ENCODE data around the gene AMIGO1. TPM values are rescaled to one million over a fixed set of nuclear protein-coding genes. Genes with fewer than 3 reads are reported as not detected.

The AMIGO1 gene
- total RNA-seq, 2 donors from 2014 or later: 2.6 to 8.6 TPM

DNA sequence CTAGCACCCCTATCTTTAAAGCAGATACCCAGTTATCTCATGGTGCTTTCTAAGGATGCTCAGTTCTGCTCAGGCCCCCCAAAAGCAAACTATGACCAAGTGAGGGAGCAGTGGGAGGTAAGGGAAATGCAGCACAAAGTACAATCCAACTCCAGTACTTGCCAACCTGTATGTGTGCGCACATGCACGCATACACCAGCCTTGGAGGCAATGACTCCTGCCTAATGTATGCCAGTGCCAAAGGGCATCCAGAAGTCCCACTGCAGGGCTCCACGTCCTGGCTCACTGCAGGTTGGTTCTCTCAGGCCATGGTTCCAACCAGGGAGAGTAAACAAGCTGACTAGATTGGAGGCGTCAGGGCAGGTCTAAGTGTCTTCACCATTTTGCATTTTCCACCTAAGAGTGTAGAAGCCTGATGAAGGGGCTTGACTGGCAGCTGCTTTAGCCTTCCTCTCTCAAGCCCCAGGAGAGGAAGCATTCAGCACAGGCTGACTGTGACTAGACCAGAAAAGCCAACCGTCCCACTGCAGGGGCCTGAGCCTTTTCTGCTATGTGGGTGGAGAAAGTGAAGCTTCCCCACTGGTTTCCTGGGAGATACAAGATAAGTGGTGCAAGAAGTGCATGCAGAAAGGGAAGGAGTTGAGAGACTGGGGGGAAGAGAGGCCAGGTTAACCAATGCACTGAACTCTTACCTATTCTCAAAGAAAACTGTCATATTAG is 7.7 kb downstream of the AMIGO1 start:
- no peaks in the 10 kb centered on the region for H3K9me3 ChIP-seq

DNA sequence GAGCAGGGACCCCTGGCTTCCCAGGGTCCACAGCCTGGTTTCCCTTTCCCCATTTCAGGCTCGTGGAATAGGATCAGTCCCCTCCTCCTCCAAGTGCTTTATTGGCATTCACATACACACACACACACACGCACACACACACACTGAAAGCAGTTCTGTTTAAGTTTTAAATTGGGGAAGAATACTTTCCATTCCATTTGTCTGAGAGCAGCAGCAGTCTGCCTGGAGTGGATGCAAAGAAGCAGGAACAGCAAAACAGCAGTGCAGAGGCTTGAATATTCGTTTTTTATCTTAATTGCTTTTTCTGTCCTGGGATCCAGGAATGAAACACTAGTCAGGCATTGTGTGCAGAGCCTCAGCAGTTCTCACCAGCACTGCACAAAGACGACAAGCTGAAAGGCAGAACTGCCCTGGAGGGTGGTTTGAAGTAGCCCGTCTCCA is 8.6 kb downstream of the AMIGO1 start:
- no peak overlapping the region for H3K4me3 ChIP-seq
- no peak for TF ChIP-seq POLR2A (IDR thresholded peaks at IDR 0.05)
- TF ChIP-seq, protein P1, sequence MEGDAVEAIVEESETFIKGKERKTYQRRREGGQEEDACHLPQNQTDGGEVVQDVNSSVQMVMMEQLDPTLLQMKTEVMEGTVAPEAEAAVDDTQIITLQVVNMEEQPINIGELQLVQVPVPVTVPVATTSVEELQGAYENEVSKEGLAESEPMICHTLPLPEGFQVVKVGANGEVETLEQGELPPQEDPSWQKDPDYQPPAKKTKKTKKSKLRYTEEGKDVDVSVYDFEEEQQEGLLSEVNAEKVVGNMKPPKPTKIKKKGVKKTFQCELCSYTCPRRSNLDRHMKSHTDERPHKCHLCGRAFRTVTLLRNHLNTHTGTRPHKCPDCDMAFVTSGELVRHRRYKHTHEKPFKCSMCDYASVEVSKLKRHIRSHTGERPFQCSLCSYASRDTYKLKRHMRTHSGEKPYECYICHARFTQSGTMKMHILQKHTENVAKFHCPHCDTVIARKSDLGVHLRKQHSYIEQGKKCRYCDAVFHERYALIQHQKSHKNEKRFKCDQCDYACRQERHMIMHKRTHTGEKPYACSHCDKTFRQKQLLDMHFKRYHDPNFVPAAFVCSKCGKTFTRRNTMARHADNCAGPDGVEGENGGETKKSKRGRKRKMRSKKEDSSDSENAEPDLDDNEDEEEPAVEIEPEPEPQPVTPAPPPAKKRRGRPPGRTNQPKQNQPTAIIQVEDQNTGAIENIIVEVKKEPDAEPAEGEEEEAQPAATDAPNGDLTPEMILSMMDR (IDR thresholded peaks at IDR 0.05): no peak
- no peak for ATAC-seq
- no peaks in the 10 kb centered on the region for H3K36me3 ChIP-seq (replicated peaks in 1 of 2; ENCODE audit: insufficient read depth in 1 of 2, low read depth in 2 of 2)
- no peak for DNase-seq
- no peaks in the 10 kb centered on the region for H3K4me1 ChIP-seq
- intact Hi-C loops (cut with DNase I): no loop called here
- no peaks in the 10 kb centered on the region for H3K27me3 ChIP-seq
- H3K9me3 ChIP-seq: no peaks in the 10 kb centered on the region
- H3K27ac ChIP-seq: no peak overlapping the region
- WGBS, 2 donors: 54 to 62% methylated on average over 5 of the region's 5 CpGs

More for the DNA sequence above, 7.7 kb downstream of the AMIGO1 start:
- Histone ChIP-seq H3K4me1 (no peaks in the 10 kb centered on the region), H3K27me3 (no peaks in the 10 kb centered on the region), H3K27ac (no peak overlapping the region), H3K4me3 (no peak overlapping the region), H3K36me3 (replicated peaks in 1 of 2; ENCODE audit: insufficient read depth in 1 of 2, low read depth in 2 of 2) (no peaks in the 10 kb centered on the region)
- ATAC-seq: no peak
- intact Hi-C loops (cut with DNase I): no loop called here
- DNase-seq: no peak
- no peak for TF ChIP-seq POLR2A (IDR thresholded peaks at IDR 0.05)
- TF ChIP-seq, protein P1 (IDR thresholded peaks at IDR 0.05): no peak
- 65 to 88% methylated on average over 4 to 5 of the region's 5 CpGs for WGBS, 2 donors

DNA sequence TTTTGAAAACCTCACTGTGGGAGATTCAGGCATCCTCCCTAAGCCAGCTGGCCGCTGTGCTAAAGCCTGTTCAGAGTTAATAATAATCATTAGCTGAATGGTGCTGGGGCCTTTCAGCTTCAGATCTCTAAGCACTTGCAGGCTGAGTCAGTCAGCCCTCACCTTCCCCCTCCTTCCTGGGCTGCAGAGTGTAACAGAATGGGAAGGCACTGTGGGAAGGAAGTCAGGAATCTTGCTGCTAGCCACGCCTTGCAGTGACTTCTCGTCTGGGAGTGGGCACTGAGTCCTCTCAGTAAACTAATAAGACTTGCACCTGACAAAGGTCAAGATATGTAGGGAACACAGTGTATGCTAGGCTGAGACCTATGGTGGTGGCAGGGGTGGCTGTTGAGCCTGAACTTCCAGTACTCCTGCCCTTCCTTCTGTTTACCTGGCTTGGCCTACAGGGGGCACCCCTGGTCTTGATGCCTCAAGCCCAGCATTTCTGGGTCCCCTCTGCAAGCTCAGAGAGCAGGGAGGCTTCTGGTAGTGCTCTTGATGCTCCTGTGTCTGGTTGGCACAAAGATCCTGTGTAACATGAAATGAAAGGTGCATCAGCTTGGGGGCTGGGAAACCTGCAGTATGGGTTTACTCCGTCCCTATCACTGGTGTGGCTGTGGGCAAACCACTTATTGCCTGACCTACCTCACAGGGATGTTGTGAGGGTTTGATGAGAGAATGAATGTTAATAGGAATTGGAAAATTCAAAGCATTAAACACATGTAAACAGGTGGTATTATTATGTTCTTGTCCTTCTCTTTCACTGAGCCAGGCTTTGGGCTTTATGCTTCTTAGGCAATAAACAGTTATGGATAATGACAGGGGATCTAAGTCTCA is 9.6 kb downstream of the AMIGO1 start:
- H3K4me1 ChIP-seq: peaks cover 8% of the 10 kb centered on the region
- H3K27ac ChIP-seq: no peak overlapping the region
- intact Hi-C loops (cut with DNase I): loop anchor here (5.0 kb wide), 1 partner anchor 32 kb away; no protein-coding TSS in a partner anchor
- H3K9me3 ChIP-seq: no peaks in the 10 kb centered on the region
- DNase-seq: peak; percentile 54 to 74 (median 55)
- no peaks in the 10 kb centered on the region for H3K36me3 ChIP-seq (replicated peaks in 1 of 2; ENCODE audit: insufficient read depth in 1 of 2, low read depth in 2 of 2)
- TF ChIP-seq, protein P1 (IDR thresholded peaks at IDR 0.05): peak in 5 of 7 experiments; percentile 15 to 39 (median 25)
- TF ChIP-seq POLR2A (IDR thresholded peaks at IDR 0.05): no peak
- ATAC-seq: no peak
- no peak overlapping the region for H3K4me3 ChIP-seq
- H3K27me3 ChIP-seq: no peaks in the 10 kb centered on the region
- WGBS, 2 donors: 65 to 88% methylated on average over 2 to 4 of the region's 4 CpGs

DNA sequence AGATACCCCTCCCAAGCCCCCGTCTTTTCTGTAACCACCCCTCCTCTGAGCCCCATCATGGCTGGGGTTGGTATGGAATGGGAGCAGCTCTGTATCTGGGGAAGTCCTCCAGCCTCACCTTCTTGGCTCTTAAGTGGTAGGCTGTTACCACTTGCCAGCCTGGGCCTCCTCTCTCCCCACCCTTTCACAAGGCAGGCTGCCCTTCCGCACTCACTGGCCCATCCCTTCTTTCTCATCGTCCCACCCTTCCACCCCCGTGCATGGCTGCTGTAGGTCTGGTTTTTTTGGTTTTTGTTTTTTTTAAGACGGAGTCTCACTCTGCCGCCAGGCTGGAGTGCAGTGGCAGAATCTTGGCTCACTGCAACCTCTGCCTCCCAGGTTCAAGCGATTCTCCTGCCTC is 10.4 kb downstream of the AMIGO1 start:
- ATAC-seq (no peak), DNase-seq (no peak)

More for the DNA sequence above, 10.4 kb downstream of the AMIGO1 start:
- WGBS, 2 donors: 86 to 87% methylated on average over 7 of the region's 7 CpGs
- Histone ChIP-seq H3K27ac (no peak overlapping the region), H3K4me3 (no peak overlapping the region), H3K9me3 (no peaks in the 10 kb centered on the region), H3K27me3 (no peaks in the 10 kb centered on the region), H3K36me3 (replicated peaks in 1 of 2; ENCODE audit: insufficient read depth in 1 of 2, low read depth in 2 of 2) (no peaks in the 10 kb centered on the region), H3K4me1 (peaks cover 14% of the 10 kb centered on the region)
- intact Hi-C loops (cut with DNase I): loop anchor here (5.0 kb wide), 1 partner anchor 33 kb away; no protein-coding TSS in a partner anchor
- TF ChIP-seq POLR2A (IDR thresholded peaks at IDR 0.05): no peak
- TF ChIP-seq, protein P1 (IDR thresholded peaks at IDR 0.05): no peak

Measured in body of pancreas (tissue), 4 donors.